Measurements from ENCODE around the gene SLC7A7. TPM values are rescaled to one million over a fixed set of nuclear protein-coding genes. Genes with fewer than 3 reads are reported as not detected.

The SLC7A7 gene
- total and polyA plus RNA-seq, 2 donors (not counting 1 experiment from before 2014, with no cell fraction given), result 6.3 to 9.5 TPM

DNA sequence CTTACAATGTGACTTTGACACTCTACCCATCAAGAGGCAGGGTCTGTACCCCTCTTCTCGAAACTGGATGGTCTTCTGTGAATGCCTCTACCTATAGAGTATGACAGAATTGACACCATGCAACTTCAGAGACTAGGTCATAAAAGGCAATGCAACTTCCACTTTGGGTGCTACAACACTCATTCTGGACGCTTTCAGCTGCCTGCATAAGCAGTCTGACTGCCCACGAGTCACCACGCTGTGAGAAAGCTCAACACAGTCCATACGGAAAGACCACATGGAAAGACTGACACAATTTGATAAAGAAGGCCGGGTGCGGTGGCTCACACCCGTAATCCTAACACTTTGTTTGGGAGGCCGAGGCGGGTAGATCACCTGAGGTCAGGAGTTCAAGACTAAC, 14.9 kb downstream of the SLC7A7 start:
- H2AFZ ChIP-seq (ENCODE audit: low read length), result no peak overlapping the region
- no peak overlapping the region for H3K27ac ChIP-seq (ENCODE audit: insufficient read depth, low read length)
- no peaks in the 10 kb centered on the region for H3K79me2 ChIP-seq (ENCODE audit: control insufficient read depth, insufficient read depth, low read length)
- H3K4me2 ChIP-seq (ENCODE audit: extremely low read depth, insufficient read depth, low read length), result no peak overlapping the region
- H3K4me1 ChIP-seq (ENCODE audit: control insufficient read depth, extremely low read depth, insufficient read depth, low read length), result no peaks in the 10 kb centered on the region
- no peaks in the 10 kb centered on the region for H3K27me3 ChIP-seq (ENCODE audit: control insufficient read depth, insufficient read depth, low read length)
- TF ChIP-seq EZH2 (IDR thresholded peaks at IDR 0.05; ENCODE audit: low read length, missing control alignments), result no peak
- TF ChIP-seq, protein P1, sequence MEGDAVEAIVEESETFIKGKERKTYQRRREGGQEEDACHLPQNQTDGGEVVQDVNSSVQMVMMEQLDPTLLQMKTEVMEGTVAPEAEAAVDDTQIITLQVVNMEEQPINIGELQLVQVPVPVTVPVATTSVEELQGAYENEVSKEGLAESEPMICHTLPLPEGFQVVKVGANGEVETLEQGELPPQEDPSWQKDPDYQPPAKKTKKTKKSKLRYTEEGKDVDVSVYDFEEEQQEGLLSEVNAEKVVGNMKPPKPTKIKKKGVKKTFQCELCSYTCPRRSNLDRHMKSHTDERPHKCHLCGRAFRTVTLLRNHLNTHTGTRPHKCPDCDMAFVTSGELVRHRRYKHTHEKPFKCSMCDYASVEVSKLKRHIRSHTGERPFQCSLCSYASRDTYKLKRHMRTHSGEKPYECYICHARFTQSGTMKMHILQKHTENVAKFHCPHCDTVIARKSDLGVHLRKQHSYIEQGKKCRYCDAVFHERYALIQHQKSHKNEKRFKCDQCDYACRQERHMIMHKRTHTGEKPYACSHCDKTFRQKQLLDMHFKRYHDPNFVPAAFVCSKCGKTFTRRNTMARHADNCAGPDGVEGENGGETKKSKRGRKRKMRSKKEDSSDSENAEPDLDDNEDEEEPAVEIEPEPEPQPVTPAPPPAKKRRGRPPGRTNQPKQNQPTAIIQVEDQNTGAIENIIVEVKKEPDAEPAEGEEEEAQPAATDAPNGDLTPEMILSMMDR (conservative IDR thresholded peaks at IDR 0.05 in 1 of 2, IDR thresholded peaks at IDR 0.05 in 1 of 2; ENCODE audit: low read depth in 1 of 2, low read length in 2 of 2), result no peak
- no peak for DNase-seq (ENCODE audit: low read depth in 2 of 2)
- no peaks in the 10 kb centered on the region for H3K9me3 ChIP-seq (ENCODE audit: control insufficient read depth, insufficient read depth, low read depth, low read length)
- H3K4me3 ChIP-seq (replicated peaks in 1 of 4; ENCODE audit: control extremely low read depth in 1 of 4, insufficient read depth in 1 of 4, low read depth in 3 of 4, low read length in 4 of 4), result no peak overlapping the region
- no peaks in the 10 kb centered on the region for H3K36me3 ChIP-seq (ENCODE audit: control insufficient read depth, insufficient read depth, low read length)
- no peaks in the 10 kb centered on the region for H4K20me1 ChIP-seq (ENCODE audit: control insufficient read depth, extremely low read depth, insufficient read depth, low read length)
- no peak overlapping the region for H3K9ac ChIP-seq (ENCODE audit: insufficient read depth, low read length)

DNA sequence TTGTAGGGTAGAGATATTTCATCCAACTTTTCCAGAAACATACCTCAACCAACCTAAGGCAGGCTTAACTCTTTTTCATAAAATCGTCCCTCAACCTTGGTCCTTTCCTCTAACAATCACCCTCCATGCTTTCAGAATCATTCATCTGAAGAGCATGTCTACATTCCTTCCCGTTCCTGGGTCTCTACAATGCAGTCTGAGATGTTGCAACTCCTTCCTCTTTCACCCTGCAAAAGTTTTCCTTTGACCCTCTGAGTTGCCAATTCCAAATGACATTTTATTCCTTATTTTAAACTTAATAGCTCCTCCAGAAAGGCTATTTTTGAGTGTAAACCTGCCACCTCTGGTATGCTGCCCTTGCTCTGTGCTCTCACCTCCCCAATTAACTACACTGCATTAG, 16.7 kb downstream of the SLC7A7 start:
- no peak for DNase-seq (ENCODE audit: low read depth in 2 of 2)
- no peaks in the 10 kb centered on the region for H3K27me3 ChIP-seq (ENCODE audit: control insufficient read depth, insufficient read depth, low read length)
- H3K4me1 ChIP-seq (ENCODE audit: control insufficient read depth, extremely low read depth, insufficient read depth, low read length), result no peaks in the 10 kb centered on the region

DNA sequence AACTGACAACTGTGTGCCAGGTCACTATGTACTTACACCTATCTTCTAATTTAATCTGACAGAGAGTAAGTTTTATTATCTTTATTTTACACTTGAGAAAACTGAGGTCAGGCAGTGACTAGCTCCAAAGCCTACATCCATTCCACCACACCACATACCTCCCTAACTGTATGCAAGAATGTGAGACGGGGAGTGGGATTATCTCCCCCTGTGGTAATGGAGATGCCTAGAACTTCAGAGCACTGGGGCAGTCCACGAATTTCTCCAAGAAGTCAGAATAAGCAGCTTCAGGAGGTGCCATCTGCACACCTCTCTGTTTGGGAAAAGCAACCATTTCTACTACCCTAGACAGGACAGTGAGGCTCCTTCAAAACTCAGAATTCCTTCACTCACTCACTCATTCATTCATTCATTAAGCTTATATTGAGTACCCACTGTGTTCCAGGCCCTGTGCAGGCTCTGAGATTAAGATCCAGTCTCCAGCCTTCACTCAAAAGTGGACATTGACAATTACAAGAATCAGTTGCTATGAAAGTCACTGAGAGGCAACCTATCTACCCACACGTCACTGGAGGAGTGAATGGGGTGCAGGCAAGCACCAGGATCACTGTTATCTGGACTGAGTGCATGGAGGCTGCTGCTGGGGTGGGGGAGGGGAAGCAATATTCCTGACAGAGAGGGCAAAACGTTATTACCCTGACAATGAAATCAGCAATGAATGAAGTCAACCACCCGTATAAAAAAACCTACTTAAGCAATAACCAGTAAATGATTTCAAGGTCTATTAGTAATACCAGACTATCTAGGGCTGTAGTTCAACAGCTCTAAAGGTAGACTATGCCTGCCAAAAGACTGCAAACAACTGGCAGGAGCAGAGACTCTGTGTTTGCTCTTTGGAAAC, 18.0 kb downstream of the SLC7A7 start:
- DNase-seq (ENCODE audit: low read depth in 2 of 2), result no peak
- Histone ChIP-seq H3K4me1 (ENCODE audit: control insufficient read depth, extremely low read depth, insufficient read depth, low read length) (no peaks in the 10 kb centered on the region), H3K27ac (ENCODE audit: insufficient read depth, low read length) (no peak overlapping the region), H2AFZ (ENCODE audit: low read length) (no peak overlapping the region), H3K4me2 (ENCODE audit: extremely low read depth, insufficient read depth, low read length) (no peak overlapping the region), H3K9ac (ENCODE audit: insufficient read depth, low read length) (no peak overlapping the region), H4K20me1 (ENCODE audit: control insufficient read depth, extremely low read depth, insufficient read depth, low read length) (no peaks in the 10 kb centered on the region), H3K27me3 (ENCODE audit: control insufficient read depth, insufficient read depth, low read length) (no peaks in the 10 kb centered on the region), H3K79me2 (ENCODE audit: control insufficient read depth, insufficient read depth, low read length) (no peaks in the 10 kb centered on the region), H3K9me3 (ENCODE audit: control insufficient read depth, insufficient read depth, low read depth, low read length) (no peaks in the 10 kb centered on the region), H3K4me3 (replicated peaks in 1 of 4; ENCODE audit: control extremely low read depth in 1 of 4, insufficient read depth in 1 of 4, low read depth in 3 of 4, low read length in 4 of 4) (no peak overlapping the region), H3K36me3 (ENCODE audit: control insufficient read depth, insufficient read depth, low read length) (no peaks in the 10 kb centered on the region)
- no peak for TF ChIP-seq EZH2 (IDR thresholded peaks at IDR 0.05; ENCODE audit: low read length, missing control alignments)
- TF ChIP-seq, protein P1 (conservative IDR thresholded peaks at IDR 0.05 in 1 of 2, IDR thresholded peaks at IDR 0.05 in 1 of 2; ENCODE audit: low read depth in 1 of 2, low read length in 2 of 2), result no peak

More for the DNA sequence above, 16.7 kb downstream of the SLC7A7 start:
- no peak overlapping the region for H3K4me3 ChIP-seq (replicated peaks in 1 of 4; ENCODE audit: control extremely low read depth in 1 of 4, insufficient read depth in 1 of 4, low read depth in 3 of 4, low read length in 4 of 4)
- H3K9me3 ChIP-seq (ENCODE audit: control insufficient read depth, insufficient read depth, low read depth, low read length), result no peaks in the 10 kb centered on the region
- no peak overlapping the region for H3K27ac ChIP-seq (ENCODE audit: insufficient read depth, low read length)
- H4K20me1 ChIP-seq (ENCODE audit: control insufficient read depth, extremely low read depth, insufficient read depth, low read length), result no peaks in the 10 kb centered on the region
- no peaks in the 10 kb centered on the region for H3K36me3 ChIP-seq (ENCODE audit: control insufficient read depth, insufficient read depth, low read length)
- H3K9ac ChIP-seq (ENCODE audit: insufficient read depth, low read length), result no peak overlapping the region
- no peak overlapping the region for H2AFZ ChIP-seq (ENCODE audit: low read length)
- H3K4me2 ChIP-seq (ENCODE audit: extremely low read depth, insufficient read depth, low read length), result no peak overlapping the region
- no peak for TF ChIP-seq EZH2 (IDR thresholded peaks at IDR 0.05; ENCODE audit: low read length, missing control alignments)
- TF ChIP-seq, protein P1 (conservative IDR thresholded peaks at IDR 0.05 in 1 of 2, IDR thresholded peaks at IDR 0.05 in 1 of 2; ENCODE audit: low read depth in 1 of 2, low read length in 2 of 2), result no peak
- no peaks in the 10 kb centered on the region for H3K79me2 ChIP-seq (ENCODE audit: control insufficient read depth, insufficient read depth, low read length)

Data from fibroblast of lung (primary cell).